ENCODE measurements around the gene RNF220. TPM values are rescaled to one million over a fixed set of nuclear protein-coding genes. Genes with fewer than 3 reads are reported as not detected.

Gene RNF220
- total and polyA plus RNA-seq, 2 experiments from 2014 or later: 77.2 to 117 TPM

DNA sequence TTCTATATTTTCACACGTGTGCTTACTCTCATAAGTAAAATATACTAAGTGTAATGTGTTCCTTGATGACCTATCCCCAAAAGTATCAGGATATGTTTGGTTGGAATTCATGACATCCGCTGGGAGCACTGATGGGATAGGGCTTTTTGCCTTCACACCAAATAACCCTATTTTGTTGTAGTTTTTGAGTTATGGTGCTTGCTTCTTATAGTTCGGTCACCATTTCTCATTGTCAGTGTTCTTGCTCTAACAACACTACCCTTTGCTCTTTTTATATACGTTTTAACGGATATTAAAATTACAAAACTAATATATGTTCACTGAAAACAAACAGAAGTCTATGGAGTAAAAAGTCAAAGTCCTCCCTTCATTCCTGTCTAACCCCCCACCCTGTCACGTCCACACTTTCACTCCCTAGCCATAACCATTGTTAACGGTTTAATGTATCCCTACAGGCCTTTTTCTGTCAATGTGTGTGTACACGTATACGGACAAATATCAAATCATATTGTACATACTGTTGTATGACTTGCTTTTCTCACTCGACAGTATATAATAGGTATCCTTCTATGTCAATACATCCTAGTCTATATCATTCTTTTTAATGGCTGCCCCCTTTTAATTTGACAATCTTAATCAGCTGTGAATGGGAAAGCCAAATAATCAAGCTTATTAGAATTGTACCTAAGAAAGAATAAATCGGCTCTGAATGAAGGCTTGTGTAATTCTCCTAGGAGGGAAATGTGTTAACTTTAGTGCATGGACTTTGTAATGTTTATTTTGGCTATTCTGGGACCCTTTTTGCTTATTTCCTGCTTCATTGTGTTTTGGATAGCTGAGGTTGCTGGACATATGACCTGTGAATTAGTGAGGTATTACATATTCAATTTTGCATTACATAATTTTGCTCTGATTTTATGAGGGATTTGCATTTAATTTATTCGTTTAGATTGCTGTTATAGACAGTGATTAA lies 3.5 kb upstream of the RNF220 start:
- H3K27me3 ChIP-seq: peaks cover 54% of the 10 kb centered on the region
- WGBS (ENCODE audit: low lambda C conversion rate, missing lambda C conversion rate): 72% methylated on average over 12 of the region's 12 CpGs

GRCh38 chr1:44405798-44406736 lies 1.0 kb downstream of the RNF220 start:
- Histone ChIP-seq H3K36me3 (replicated peaks; ENCODE audit: insufficient read depth, low read depth) (no peaks in the 10 kb centered on the region), H3K27ac (no peak overlapping the region), H3K79me2 (no peaks in the 10 kb centered on the region), H3K9me2 (replicated peaks; ENCODE audit: insufficient read depth) (no peaks in the 10 kb centered on the region), H3K9me3 (ENCODE audit: low read depth) (no peaks in the 10 kb centered on the region), H2AFZ (peak overlapping the region; percentile 54), H4K20me1 (ENCODE audit: insufficient read depth, poor library complexity, severe bottlenecking) (no peaks in the 10 kb centered on the region), H3K4me1 (ENCODE audit: insufficient read depth) (peaks cover 24% of the 10 kb centered on the region), H3K4me3 (peak overlapping the region; percentile 35), H3K4me2 (peak overlapping the region; percentile 89), H3K27me3 (peaks cover 64% of the 10 kb centered on the region)
- TF ChIP-seq EZH2 (IDR thresholded peaks at IDR 0.05; ENCODE audit: borderline replicate concordance) (peak; percentile 27), EZH2phosphoT487 (IDR thresholded peaks at IDR 0.05; ENCODE audit: low read depth, severe bottlenecking, unreplicated experiment) (peak; percentile 78), CTCF (IDR thresholded peaks at IDR 0.05; ENCODE audit: poor library complexity) (no peak)
- 1% methylated on average over 49 of the region's 66 CpGs for WGBS (ENCODE audit: low lambda C conversion rate, missing lambda C conversion rate)
- peak; percentile 20 for DNase-seq (ENCODE audit: low spot score)

More for the DNA sequence above, 3.5 kb upstream of the RNF220 start:
- no peaks in the 10 kb centered on the region for H3K9me3 ChIP-seq (ENCODE audit: low read depth)
- H3K9me2 ChIP-seq (replicated peaks; ENCODE audit: insufficient read depth): no peaks in the 10 kb centered on the region
- no peak overlapping the region for H2AFZ ChIP-seq
- no peak for TF ChIP-seq CTCF (IDR thresholded peaks at IDR 0.05; ENCODE audit: poor library complexity)
- no peak for TF ChIP-seq EZH2phosphoT487 (IDR thresholded peaks at IDR 0.05; ENCODE audit: low read depth, severe bottlenecking, unreplicated experiment)
- TF ChIP-seq EZH2 (IDR thresholded peaks at IDR 0.05; ENCODE audit: borderline replicate concordance): no peak
- no peaks in the 10 kb centered on the region for H3K36me3 ChIP-seq (replicated peaks; ENCODE audit: insufficient read depth, low read depth)
- H3K4me1 ChIP-seq (ENCODE audit: insufficient read depth): peaks cover 8% of the 10 kb centered on the region
- no peak overlapping the region for H3K4me3 ChIP-seq
- no peaks in the 10 kb centered on the region for H3K79me2 ChIP-seq
- H3K27ac ChIP-seq: no peak overlapping the region
- H3K4me2 ChIP-seq: no peak overlapping the region
- no peak for DNase-seq (ENCODE audit: low spot score)
- no peaks in the 10 kb centered on the region for H4K20me1 ChIP-seq (ENCODE audit: insufficient read depth, poor library complexity, severe bottlenecking)

DNA sequence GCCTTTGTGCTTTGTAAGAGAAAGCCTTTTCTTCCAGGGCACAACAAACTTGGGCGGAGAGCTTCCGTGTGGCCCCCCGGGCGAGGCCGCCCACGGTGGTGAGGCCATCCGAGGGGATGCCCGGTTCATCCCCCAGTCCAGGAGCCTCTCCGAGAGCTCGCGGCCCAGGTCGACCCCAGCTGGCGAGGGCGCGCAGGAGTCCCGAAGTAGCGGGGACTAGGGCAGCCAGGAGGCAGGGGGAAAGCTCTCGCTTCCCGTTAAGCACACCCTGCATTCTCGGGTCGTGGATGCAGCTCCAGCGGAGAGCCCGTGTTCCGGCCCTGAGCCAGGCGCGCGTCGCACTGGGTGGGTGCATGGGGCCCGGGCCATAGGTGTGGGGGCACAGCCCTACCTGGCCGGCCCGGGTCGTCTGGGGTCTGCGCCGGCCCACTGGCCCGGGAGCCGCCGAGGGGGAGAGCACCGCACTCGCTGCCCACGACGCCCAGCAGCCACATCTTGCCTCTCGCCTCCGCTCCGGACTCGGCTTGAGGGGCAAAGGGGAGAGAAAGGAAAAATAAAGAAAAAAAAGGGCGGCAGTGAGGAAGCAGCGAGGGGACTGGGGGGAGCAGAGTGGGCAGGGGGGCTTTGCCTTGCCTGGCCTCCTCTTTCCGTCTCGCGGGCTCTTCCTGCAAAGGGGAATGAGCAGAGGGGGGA lies 1.8 kb downstream of the RNF220 start:
- peak; percentile 15 for DNase-seq (ENCODE audit: low spot score)
- no peaks in the 10 kb centered on the region for H4K20me1 ChIP-seq (ENCODE audit: insufficient read depth, poor library complexity, severe bottlenecking)
- H3K9me3 ChIP-seq (ENCODE audit: low read depth): no peaks in the 10 kb centered on the region
- WGBS (ENCODE audit: low lambda C conversion rate, missing lambda C conversion rate): under 1% methylated on average over 45 of the region's 50 CpGs
- H2AFZ ChIP-seq: peak overlapping the region; percentile 54
- no peak overlapping the region for H3K27ac ChIP-seq
- H3K27me3 ChIP-seq: peaks cover 67% of the 10 kb centered on the region
- H3K36me3 ChIP-seq (replicated peaks; ENCODE audit: insufficient read depth, low read depth): no peaks in the 10 kb centered on the region
- no peaks in the 10 kb centered on the region for H3K79me2 ChIP-seq
- no peaks in the 10 kb centered on the region for H3K9me2 ChIP-seq (replicated peaks; ENCODE audit: insufficient read depth)
- peaks cover 24% of the 10 kb centered on the region for H3K4me1 ChIP-seq (ENCODE audit: insufficient read depth)
- H3K4me2 ChIP-seq: peak overlapping the region; percentile 89
- H3K4me3 ChIP-seq: no peak overlapping the region
- TF ChIP-seq CTCF (IDR thresholded peaks at IDR 0.05; ENCODE audit: poor library complexity): no peak
- no peak for TF ChIP-seq EZH2phosphoT487 (IDR thresholded peaks at IDR 0.05; ENCODE audit: low read depth, severe bottlenecking, unreplicated experiment)
- no peak for TF ChIP-seq EZH2 (IDR thresholded peaks at IDR 0.05; ENCODE audit: borderline replicate concordance)
